H1 (cell line): Measurements from ENCODE around the gene KRT17. TPM values are rescaled to one million over a fixed set of nuclear protein-coding genes. Genes with fewer than 3 reads are reported as not detected.

Experiments
- CTCF ChIA-PET: fragments of 300-600 bp; sonication (Branson Sonifier 250); formaldehyde crosslinking; loops from one replicate; lab custom pipeline; 2021; ENCODE audit not compliant: partially characterized antibody; lab: Charles Lee
- POLR2A ChIA-PET: fragments of 300-600 bp; sonication (Branson Sonifier 250); formaldehyde crosslinking; loops from one replicate; lab custom pipeline; 2021; ENCODE audit warnings: inconsistent platforms; ENCODE audit not compliant: partially characterized antibody; lab: Charles Lee
- DNase-seq, 2 experiments: peaks; one replicate each; pipeline versions ENCODE4 v3.0.0 to v3.0.0-alpha.2; 2010 to 2022; ENCODE audit warnings: low spot score in 2 of 2, low read depth in 1 of 2, mixed read lengths in 1 of 2
- FAIRE-seq: peaks from 2 replicates; lab custom pipeline; 2011; peaks lifted over from hg19 to GRCh38; lab: Jason Lieb, UNC
- H2AFZ ChIP-seq: 2 replicates; pipeline ENCODE4 v1.8.1; 2012; ENCODE audit warnings: low read length, inconsistent platforms
- H2AK5ac ChIP-seq: 2 replicates; pipeline ENCODE4 v1.6.1; 2013; ENCODE audit warnings: low read depth, low read length
- H2BK120ac ChIP-seq: replicated peaks from 2 replicates; pipeline ENCODE3; 2013; ENCODE audit warnings: low read depth, low read length, inconsistent platforms
- H2BK12ac ChIP-seq: 2 replicates; pipeline ENCODE4 v1.6.1; 2013; ENCODE audit warnings: low read depth, low read length
- H2BK15ac ChIP-seq: 2 replicates; pipeline ENCODE4 v1.6.1; 2013; ENCODE audit warnings: low read length
- H2BK20ac ChIP-seq: 2 replicates; pipeline ENCODE4 v1.6.1; 2013; ENCODE audit warnings: low read length
- H2BK5ac ChIP-seq: 2 replicates; pipeline ENCODE4 v1.6.1; 2013; ENCODE audit warnings: low read depth, low read length
- H3K14ac ChIP-seq: 2 replicates; pipeline ENCODE4 v1.6.1; 2013; ENCODE audit warnings: inconsistent platforms; ENCODE audit not compliant: insufficient read length
- H3K18ac ChIP-seq: 2 replicates; pipeline ENCODE4 v1.6.1; 2013; ENCODE audit warnings: low read length; ENCODE audit errors: extremely low read depth
- H3K23ac ChIP-seq: 2 replicates; pipeline ENCODE4 v1.6.1; 2013; ENCODE audit warnings: inconsistent platforms; ENCODE audit not compliant: insufficient read length
- H3K23me2 ChIP-seq: 2 replicates; pipeline ENCODE4 v1.6.1; 2013; ENCODE audit warnings: low read depth, low read length
- H3K27ac ChIP-seq: 2 replicates; pipeline ENCODE4 v1.6.1; 2011; ENCODE audit warnings: low read depth, low read length, inconsistent platforms
- H3K27me3 ChIP-seq, 4 experiments: replicated peaks in 1 of 4; 1 replicate in 1 of 4; 2 replicates in 3 of 4; pipeline versions ENCODE4 v1.6.1 to v1.8.1; 2011 to 2013; ENCODE audit warnings: low read length in 3 of 4, mild to moderate bottlenecking in 3 of 4, inconsistent platforms in 2 of 4, mixed read lengths in 2 of 4, moderate library complexity in 1 of 4; ENCODE audit not compliant: control insufficient read depth in 3 of 4, insufficient read depth in 3 of 4; ENCODE audit errors: extremely low read depth in 1 of 4
- H3K36me3 ChIP-seq, 4 experiments: 2 replicates each; pipeline versions ENCODE4 v1.6.1 to v1.8.1; 2011 to 2013; ENCODE audit warnings: mild to moderate bottlenecking in 4 of 4, low read length in 3 of 4, moderate library complexity in 2 of 4, control low read depth in 1 of 4, inconsistent platforms in 1 of 4; ENCODE audit not compliant: insufficient read depth in 4 of 4, control insufficient read depth in 2 of 4
- H3K4ac ChIP-seq: replicated peaks from 2 replicates; pipeline ENCODE3; 2013; ENCODE audit warnings: low read length, low read depth, mixed read lengths, inconsistent platforms; ENCODE audit not compliant: insufficient read length
- H3K4me1 ChIP-seq, 4 experiments: replicated peaks in 1 of 4; 1 replicate in 1 of 4; 2 replicates in 3 of 4; pipeline versions ENCODE4 v1.6.1 to v1.8.1; 2011 to 2013; ENCODE audit warnings: low read length in 3 of 4, inconsistent platforms in 2 of 4, mixed read lengths in 1 of 4; ENCODE audit not compliant: insufficient read depth in 4 of 4, control insufficient read depth in 3 of 4
- H3K4me2 ChIP-seq, 2 experiments: 2 replicates each; pipeline versions ENCODE4 v1.6.1 to v1.8.1; 2011 to 2013; ENCODE audit warnings: low read depth in 2 of 2, low read length in 2 of 2, control low read depth in 1 of 2, inconsistent platforms in 1 of 2, mild to moderate bottlenecking in 1 of 2; ENCODE audit not compliant: insufficient read depth in 1 of 2
- H3K4me3 ChIP-seq, 4 experiments: fragments of 200-600, 300-600 bp in 1 of 4; sonication (generic), shearing (Covaris generic), sonication (Bioruptor Twin) in 1 of 4; 2 replicates each; pipeline versions ENCODE4 v1.5.1 to v1.8.1; 2011 to 2016; ENCODE audit warnings: low read length in 4 of 4, low read depth in 3 of 4, control low read depth in 2 of 4, inconsistent platforms in 2 of 4, mild to moderate bottlenecking in 2 of 4, mixed read lengths in 1 of 4, moderate library complexity in 1 of 4; ENCODE audit not compliant: insufficient read depth in 2 of 4; ENCODE audit errors: extremely low read depth in 1 of 4
- H3K56ac ChIP-seq: replicated peaks from 2 replicates; pipeline ENCODE3; 2013; ENCODE audit warnings: low read depth, mild to moderate bottlenecking, mixed read lengths, low read length, inconsistent platforms; ENCODE audit not compliant: insufficient read length
- H3K79me1 ChIP-seq: 2 replicates; pipeline ENCODE4 v1.6.1; 2013; ENCODE audit warnings: low read depth, low read length, control low read depth
- H3K79me2 ChIP-seq, 2 experiments: 2 replicates each; pipeline versions ENCODE4 v1.6.1 to v1.8.1; 2012 to 2013; ENCODE audit warnings: low read length in 2 of 2, mild to moderate bottlenecking in 2 of 2, inconsistent platforms in 1 of 2; ENCODE audit not compliant: insufficient read depth in 2 of 2, control insufficient read depth in 1 of 2
- H3K9ac ChIP-seq, 4 experiments: replicated peaks in 1 of 4; 1 replicate in 1 of 4; 2 replicates in 3 of 4; pipeline versions ENCODE4 v1.6.1 to v1.8.1; 2011 to 2013; ENCODE audit warnings: low read depth in 3 of 4, low read length in 3 of 4, control low read depth in 2 of 4, mild to moderate bottlenecking in 2 of 4, moderate library complexity in 2 of 4, inconsistent platforms in 1 of 4; ENCODE audit errors: extremely low read depth in 1 of 4
- H3K9me3 ChIP-seq, 2 experiments: 2 replicates each; pipeline versions ENCODE4 v1.6.1 to v1.8.1; 2012 to 2013; ENCODE audit warnings: mild to moderate bottlenecking in 2 of 2, moderate library complexity in 2 of 2, control low read depth in 1 of 2, inconsistent platforms in 1 of 2, low read depth in 1 of 2, low read length in 1 of 2, mixed read lengths in 1 of 2; ENCODE audit not compliant: insufficient read depth in 2 of 2
- H4K20me1 ChIP-seq, 2 experiments: replicated peaks in 1 of 2; 2 replicates each; pipeline versions ENCODE3 to v1.8.1; 2011 to 2013; ENCODE audit warnings: inconsistent platforms in 2 of 2, low read length in 2 of 2, mild to moderate bottlenecking in 1 of 2; ENCODE audit not compliant: insufficient read depth in 2 of 2, control insufficient read depth in 1 of 2
- H4K5ac ChIP-seq: 2 replicates; pipeline ENCODE4 v1.6.1; 2013; ENCODE audit warnings: low read length, low read depth, mixed read lengths, inconsistent platforms; ENCODE audit not compliant: insufficient read length
- H4K8ac ChIP-seq: 2 replicates; pipeline ENCODE4 v1.8.0; 2013; ENCODE audit warnings: mild to moderate bottlenecking, moderate library complexity, low read length, inconsistent platforms; ENCODE audit not compliant: insufficient read depth; ENCODE audit errors: extremely low read depth
- H4K91ac ChIP-seq: replicated peaks from 2 replicates; pipeline ENCODE3; 2013; ENCODE audit warnings: low read length, mixed read lengths, inconsistent platforms; ENCODE audit not compliant: insufficient read length
- SIN3A ChIP-seq, 2 experiments: IDR thresholded peaks in 1 of 2; conservative IDR thresholded peaks in 1 of 2; 2 replicates each; pipeline ENCODE4 v1.6.1; 2011 to 2012; ENCODE audit warnings: low read length in 2 of 2, improper control_type of control experiment in 1 of 2, low read depth in 1 of 2, mild to moderate bottlenecking in 1 of 2
- SP4 ChIP-seq: IDR thresholded peaks from 2 replicates; pipeline ENCODE4 v1.6.1; 2012; ENCODE audit warnings: low read length, inconsistent platforms
- WGBS, 2 experiments: shearing (Covaris generic) in 1 of 2; methylation state at CpG; one replicate each; pipeline versions ENCODE4 v1.1.6 to v1.1.7; 2013 to 2015; ENCODE audit warnings: low lambda C conversion rate in 2 of 2, mixed read lengths in 2 of 2, inconsistent platforms in 1 of 2, low coverage in 1 of 2, missing lambda C conversion rate in 1 of 2; ENCODE audit not compliant: insufficient replicate concordance in 2 of 2, insufficient coverage in 1 of 2, insufficient read length in 1 of 2; ENCODE audit errors: extremely low coverage in 1 of 2, missing lambda C conversion rate in 1 of 2; 5-methylcytosine and 5-hydroxymethylcytosine counted together
- polyA plus RNA-seq, 7 experiments: library from polyadenylated mRNA; depleted of rRNA in 3 of 7; stranded (reverse) in 5 of 7; unstranded in 2 of 7; fragments of >200 nt in 5 of 7; fragments of 200-250 nt in 2 of 7; gene quantifications; 1 replicate in 5 of 7; 2 replicates in 1 of 7; 4 replicates in 1 of 7; pipeline versions ENCODE4 v1.2.1 to v1.2.3, GENCODE V29; 2011 to 2013; ENCODE audit warnings: missing spikeins in 2 of 7, mixed read lengths in 2 of 7
- total RNA-seq: library from RNA; stranded (reverse); fragmentation: NEBNext Ultra II Directional; extraction: Animal tissue kit (Norgen Biotek cat#: 25700); gene quantifications from 2 replicates; pipeline ENCODE4 v1.2.1, GENCODE V29; 2021

The KRT17 gene
- total and polyA plus RNA-seq, 2 of the 8 experiments (the other 6 are each of a cell fraction or from before 2014, with no cell fraction given), result 0.50 to 0.95 TPM

DNA sequence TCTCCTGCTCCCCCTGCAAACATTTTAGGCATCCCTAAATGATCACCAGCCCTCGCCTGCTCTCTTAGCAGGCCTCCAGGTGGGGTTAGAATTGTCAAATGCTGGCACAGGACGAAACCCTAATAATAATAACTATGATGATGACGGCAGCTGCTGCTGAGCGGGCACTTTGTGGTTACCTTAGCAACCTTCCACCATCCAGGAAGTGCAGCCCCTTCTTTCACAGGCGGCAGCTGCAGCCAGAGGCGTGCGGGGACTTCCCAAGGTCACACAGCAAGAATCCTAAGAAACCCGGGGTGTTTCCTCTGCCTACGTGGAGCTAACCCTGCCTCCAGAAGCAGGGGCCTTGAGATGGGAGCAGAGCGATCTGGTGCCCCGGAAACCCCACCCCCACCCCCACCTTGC lies 41.9 kb upstream of the KRT17 start:
- no peak overlapping the region for H2AK5ac ChIP-seq
- H4K91ac ChIP-seq, result peak overlapping the region; percentile 5
- no peaks in the 10 kb centered on the region for H4K20me1 ChIP-seq
- WGBS, 2 experiments, result 3% methylated on average over 9 of the region's 11 CpGs; no CpG with 5 or more reads in 1 of the 2 experiments
- POLR2A ChIA-PET, result interaction anchor here (1.1 to 7.6 kb wide), 5 partner anchors 9 to 145 kb away, joined by 3 to 106 read pairs (median 5); partner anchors contain the start of genes EIF1 and KRT19
- DNase-seq (no peak), FAIRE-seq (no peak)
- no peaks in the 10 kb centered on the region for H3K79me2 ChIP-seq
- H3K4me2 ChIP-seq, result peak overlapping the region; percentile 68 to 96
- H2BK120ac ChIP-seq, result no peak overlapping the region
- H3K4ac ChIP-seq, result no peak overlapping the region
- H4K8ac ChIP-seq, result no peak overlapping the region; the same call in 1 of the 2 replicates
- no peak overlapping the region for H3K14ac ChIP-seq
- H3K9ac ChIP-seq, result no peak overlapping the region
- 0 out of 2 replicates have a peak overlapping the region, but pooled peaks have one; percentile 93 for H2BK15ac ChIP-seq
- no peak overlapping the region for H3K27ac ChIP-seq
- peak overlapping the region; percentile 35 for H3K56ac ChIP-seq
- H3K23ac ChIP-seq, result no peak overlapping the region
- H2BK20ac ChIP-seq, result no peak overlapping the region
- CTCF ChIA-PET, result interaction anchor here (0.6 to 12.1 kb wide), 34 partner anchors 10 to 1046 kb away, joined by 3 to 338 read pairs (median 4); partner anchors contain the start of genes EIF1 and KRT19
- 0 out of 2 replicates have a peak overlapping the region, but pooled peaks have one; percentile 36 for H2AFZ ChIP-seq
- H4K5ac ChIP-seq, result no peak overlapping the region
- peak overlapping the region; percentile 12 to 67 (median 44); a peak in 7 of 8 replicates for H3K4me3 ChIP-seq
- H3K23me2 ChIP-seq, result peaks cover 8% of the 10 kb centered on the region
- no peak overlapping the region for H3K18ac ChIP-seq
- H3K9me3 ChIP-seq, result no peaks in the 10 kb centered on the region
- peak overlapping the region; percentile 97; the same call in 1 of the 2 replicates for H2BK12ac ChIP-seq
- TF ChIP-seq SP4, result no peak
- 0 out of 4 replicates have a peak, but pooled peaks of 1 of the 2 experiments have one; percentile 6 for TF ChIP-seq SIN3A (conservative IDR thresholded peaks at IDR 0.05 in 1 of 2, IDR thresholded peaks at IDR 0.05 in 1 of 2; ENCODE audit: low read depth in 1 of 2, low read length in 2 of 2)
- peaks cover 0 to 14% (median 6%) of the 10 kb centered on the region in 4 experiments; a peak in 5 of 7 replicates for H3K4me1 ChIP-seq
- peak overlapping the region; percentile 60; the same call in 1 of the 2 replicates for H2BK5ac ChIP-seq
- H3K36me3 ChIP-seq, result no peaks in the 10 kb centered on the region
- no peaks in the 10 kb centered on the region for H3K79me1 ChIP-seq
- H3K27me3 ChIP-seq, result no peaks in the 10 kb centered on the region; a peak in 3 of 7 replicates
